Measurements from ENCODE around the gene AGFG1. TPM values are rescaled to one million over a fixed set of nuclear protein-coding genes. Genes with fewer than 3 reads are reported as not detected.

Gene AGFG1
- total RNA-seq, 1 experiment from 2014 or later, result 72.5 TPM

DNA sequence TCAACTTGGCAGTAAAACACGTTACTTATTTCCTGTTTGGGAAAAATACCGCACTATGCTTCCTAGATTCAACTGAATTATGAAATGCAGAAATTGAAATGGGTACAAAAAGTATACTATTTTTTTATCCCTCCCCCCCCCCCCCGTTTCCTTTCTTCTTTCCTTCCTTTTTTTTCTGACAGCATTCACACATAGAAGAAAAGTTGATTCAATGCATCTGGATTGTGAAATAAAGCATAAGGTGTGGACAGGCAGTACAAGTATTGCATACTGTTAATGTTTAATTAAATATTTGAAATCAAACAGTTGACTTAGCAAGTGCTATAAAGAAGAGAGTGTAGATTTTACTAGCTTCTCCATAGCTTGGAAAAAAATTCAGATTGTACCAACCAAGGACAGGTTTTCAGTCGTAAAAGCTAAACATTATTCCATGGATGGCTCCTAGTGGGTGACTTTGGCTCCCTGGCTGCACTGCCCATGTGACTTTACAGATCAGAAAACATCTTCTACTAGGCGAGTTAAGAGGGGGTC lies 21.6 kb upstream of the AGFG1 start:
- ChIA-PET POLR2A (no interaction called here), RAD21 (ENCODE audit: low non-redundant PET in 1 of 2, low total read pairs in 2 of 2, uncharacterized antibody in 2 of 2, unreplicated experiment in 2 of 2) (no interaction called here), CTCF (no interaction called here)
- H3K9ac ChIP-seq (ENCODE audit: low read length), result no peak overlapping the region
- no peaks in the 10 kb centered on the region for H3K4me1 ChIP-seq (ENCODE audit: control insufficient read depth in 1 of 2, insufficient read depth in 2 of 2, low read length in 2 of 2)
- no TSS peak for BruUV-seq (replicated peaks)
- H3K9me3 ChIP-seq (ENCODE audit: control insufficient read depth in 1 of 2, insufficient read depth in 1 of 2, low read depth in 1 of 2, low read length in 2 of 2), result no peaks in the 10 kb centered on the region
- no peak for TF ChIP-seq CEBPB (IDR thresholded peaks at IDR 0.05; ENCODE audit: low read depth)
- H3K79me2 ChIP-seq (ENCODE audit: insufficient read depth, low read length), result no peaks in the 10 kb centered on the region
- no peak for ATAC-seq
- H4K20me1 ChIP-seq (ENCODE audit: insufficient read depth), result no peaks in the 10 kb centered on the region
- no peak overlapping the region for H2AFZ ChIP-seq (ENCODE audit: low read depth, low read length, poor library complexity, severe bottlenecking)
- H3K4me2 ChIP-seq (ENCODE audit: low read length), result no peak overlapping the region
- no peaks in the 10 kb centered on the region for H3K9me2 ChIP-seq (ENCODE audit: insufficient read depth)
- no peak for DNase-seq (ENCODE audit: low read depth, low spot score)
- no peak overlapping the region for H3K4me3 ChIP-seq (replicated peaks in 1 of 2; ENCODE audit: low read depth in 1 of 2, low read length in 2 of 2)
- H3K27me3 ChIP-seq (ENCODE audit: insufficient read depth, low read length), result no peaks in the 10 kb centered on the region
- intact Hi-C loops (cut with micrococcal nuclease), result no loop called here
- no peaks in the 10 kb centered on the region for H3K36me3 ChIP-seq (ENCODE audit: control insufficient read depth in 1 of 2, insufficient read depth in 2 of 2, low read length in 2 of 2)
- H3K27ac ChIP-seq (ENCODE audit: low read depth, low read length), result no peak overlapping the region

- Histone ChIP-seq H3K4me2 (ENCODE audit: low read length) (no peak overlapping the region), H3K9me2 (ENCODE audit: insufficient read depth) (no peaks in the 10 kb centered on the region), H3K9ac (ENCODE audit: low read length) (no peak overlapping the region), H3K79me2 (ENCODE audit: insufficient read depth, low read length) (no peaks in the 10 kb centered on the region), H2AFZ (ENCODE audit: low read depth, low read length, poor library complexity, severe bottlenecking) (no peak overlapping the region), H3K4me1 (ENCODE audit: control insufficient read depth in 1 of 2, insufficient read depth in 2 of 2, low read length in 2 of 2) (no peaks in the 10 kb centered on the region), H3K36me3 (ENCODE audit: control insufficient read depth in 1 of 2, insufficient read depth in 2 of 2, low read length in 2 of 2) (no peaks in the 10 kb centered on the region), H3K27me3 (ENCODE audit: insufficient read depth, low read length) (no peaks in the 10 kb centered on the region), H3K4me3 (replicated peaks in 1 of 2; ENCODE audit: low read depth in 1 of 2, low read length in 2 of 2) (no peak overlapping the region), H3K9me3 (ENCODE audit: control insufficient read depth in 1 of 2, insufficient read depth in 1 of 2, low read depth in 1 of 2, low read length in 2 of 2) (no peaks in the 10 kb centered on the region), H3K27ac (ENCODE audit: low read depth, low read length) (no peak overlapping the region), H4K20me1 (ENCODE audit: insufficient read depth) (no peaks in the 10 kb centered on the region)
- ChIA-PET CTCF (no interaction called here), RAD21 (ENCODE audit: low non-redundant PET in 1 of 2, low total read pairs in 2 of 2, uncharacterized antibody in 2 of 2, unreplicated experiment in 2 of 2) (no interaction called here), POLR2A (no interaction called here)
- intact Hi-C loops (cut with micrococcal nuclease), result no loop called here
- no peak for DNase-seq (ENCODE audit: low read depth, low spot score)
- ATAC-seq, result no peak
- BruUV-seq (replicated peaks), result no TSS peak
- no peak for TF ChIP-seq EZH2phosphoT487 (IDR thresholded peaks at IDR 0.05; ENCODE audit: borderline replicate concordance)
- TF ChIP-seq FOSL1 (IDR thresholded peaks at IDR 0.05; ENCODE audit: low read depth), result no peak
- TF ChIP-seq YY1 (IDR thresholded peaks at IDR 0.05; ENCODE audit: extremely low read depth, insufficient replicate concordance, low read depth, low read length), result no peak
- TF ChIP-seq, protein P1, sequence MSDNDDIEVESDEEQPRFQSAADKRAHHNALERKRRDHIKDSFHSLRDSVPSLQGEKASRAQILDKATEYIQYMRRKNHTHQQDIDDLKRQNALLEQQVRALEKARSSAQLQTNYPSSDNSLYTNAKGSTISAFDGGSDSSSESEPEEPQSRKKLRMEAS (IDR thresholded peaks at IDR 0.05), result no peak
- TF ChIP-seq, protein P2, sequence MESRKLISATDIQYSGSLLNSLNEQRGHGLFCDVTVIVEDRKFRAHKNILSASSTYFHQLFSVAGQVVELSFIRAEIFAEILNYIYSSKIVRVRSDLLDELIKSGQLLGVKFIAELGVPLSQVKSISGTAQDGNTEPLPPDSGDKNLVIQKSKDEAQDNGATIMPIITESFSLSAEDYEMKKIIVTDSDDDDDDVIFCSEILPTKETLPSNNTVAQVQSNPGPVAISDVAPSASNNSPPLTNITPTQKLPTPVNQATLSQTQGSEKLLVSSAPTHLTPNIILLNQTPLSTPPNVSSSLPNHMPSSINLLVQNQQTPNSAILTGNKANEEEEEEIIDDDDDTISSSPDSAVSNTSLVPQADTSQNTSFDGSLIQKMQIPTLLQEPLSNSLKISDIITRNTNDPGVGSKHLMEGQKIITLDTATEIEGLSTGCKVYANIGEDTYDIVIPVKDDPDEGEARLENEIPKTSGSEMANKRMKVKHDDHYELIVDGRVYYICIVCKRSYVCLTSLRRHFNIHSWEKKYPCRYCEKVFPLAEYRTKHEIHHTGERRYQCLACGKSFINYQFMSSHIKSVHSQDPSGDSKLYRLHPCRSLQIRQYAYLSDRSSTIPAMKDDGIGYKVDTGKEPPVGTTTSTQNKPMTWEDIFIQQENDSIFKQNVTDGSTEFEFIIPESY (IDR thresholded peaks at IDR 0.05; ENCODE audit: extremely low read depth, insufficient replicate concordance, low read length), result no peak
- TF ChIP-seq CBX3 (IDR thresholded peaks at IDR 0.05; ENCODE audit: low read depth), result no peak
- no peak for TF ChIP-seq CTCF (IDR thresholded peaks at IDR 0.05 in 2 of 3, conservative IDR thresholded peaks at IDR 0.05 in 1 of 3; ENCODE audit: borderline replicate concordance in 1 of 3, insufficient read depth in 1 of 3, low read depth in 2 of 3, low read length in 2 of 3)
- no peak for TF ChIP-seq ZNF274 (IDR thresholded peaks at IDR 0.05; ENCODE audit: low read depth, low read length)
- no peak for TF ChIP-seq SP1 (IDR thresholded peaks at IDR 0.05; ENCODE audit: low read depth)
- TF ChIP-seq JUND (IDR thresholded peaks at IDR 0.05), result no peak
- TF ChIP-seq POLR2A (IDR thresholded peaks at IDR 0.05; ENCODE audit: borderline replicate concordance, extremely low read depth, insufficient read depth, insufficient read length), result no peak
- no peak for TF ChIP-seq RAD21 (IDR thresholded peaks at IDR 0.05; ENCODE audit: low read depth)
- TF ChIP-seq SIN3A (IDR thresholded peaks at IDR 0.05; ENCODE audit: low read depth), result no peak
- no peak for TF ChIP-seq POLR2AphosphoS5 (IDR thresholded peaks at IDR 0.05; ENCODE audit: low read depth, low read length)
- TF ChIP-seq ZFX (IDR thresholded peaks at IDR 0.05), result no peak
- TF ChIP-seq TCF7L2 (IDR thresholded peaks at IDR 0.05; ENCODE audit: borderline replicate concordance, extremely low read depth, insufficient read depth, insufficient read length), result no peak
- no peak for TF ChIP-seq EZH2 (IDR thresholded peaks at IDR 0.05)
These were observed 20.9 kb upstream of the AGFG1 start for GRCh38 chr2:227450926-227451654.

Data from HCT116 (cell line).